K562 (cell line): ENCODE measurements around the gene MATR3. TPM values are rescaled to one million over a fixed set of nuclear protein-coding genes. Genes with fewer than 3 reads are reported as not detected.

ENCODE experiments used
- E2F6 ChIP-seq, 2 experiments: IDR thresholded peaks; 2 replicates each; pipeline ENCODE4 v1.6.1; 2011; ENCODE audit warnings: borderline replicate concordance in 1 of 2, control low read depth in 1 of 2, low read depth in 1 of 2, low read length in 1 of 2, mild to moderate bottlenecking in 1 of 2, mixed read lengths in 1 of 2, moderate library complexity in 1 of 2; ENCODE audit not compliant: insufficient read depth in 1 of 2, insufficient read length in 1 of 2, poor library complexity in 1 of 2, severe bottlenecking in 1 of 2; ENCODE audit errors: extremely low read depth in 1 of 2
- ILF3 ChIP-seq: fragments of 450-650 bp; IDR thresholded peaks from 2 replicates; pipeline ENCODE4 v1.6.1; 2018; ENCODE audit warnings: antibody characterized with exemption, mild to moderate bottlenecking, moderate library complexity, borderline replicate concordance
- KDM1A ChIP-seq, 2 experiments: fragments of 450-650 bp; IDR thresholded peaks; 2 replicates each; pipeline ENCODE4 v1.6.1; 2016; ENCODE audit warnings: mild to moderate bottlenecking in 2 of 2
- MCM2 ChIP-seq: fragments of 450-650 bp; IDR thresholded peaks from 2 replicates; pipeline ENCODE4 v1.6.1; 2017; ENCODE audit warnings: low read depth, mild to moderate bottlenecking
- MTF1 ChIP-seq: fragments of 250-450 bp; sonication (Bioruptor Pico); IDR thresholded peaks from 2 replicates; pipeline ENCODE4 v1.9.0; 2021; ENCODE audit warnings: moderate library complexity, mild to moderate bottlenecking, inconsistent platforms, borderline replicate concordance
- NFE2L1 ChIP-seq: fragments of 450-650 bp; IDR thresholded peaks from 2 replicates; pipeline ENCODE4 v1.6.1; 2016; ENCODE audit warnings: missing genetic modification characterization, low read depth, mild to moderate bottlenecking, missing compliant biosample characterization, moderate library complexity, borderline replicate concordance
- POLR2AphosphoS2 ChIP-seq: IDR thresholded peaks from 2 replicates; pipeline ENCODE4 v1.6.1; 2012; ENCODE audit warnings: low read length, improper control_type of control experiment
- POLR2G ChIP-seq: fragments of 200-400 bp; formaldehyde crosslinking; IDR thresholded peaks from 2 replicates; pipeline ENCODE4 v1.6.1; 2017; ENCODE audit warnings: low read depth, mild to moderate bottlenecking, antibody characterized with exemption, low read length, moderate library complexity
- POLR3G ChIP-seq: IDR thresholded peaks from 2 replicates; pipeline ENCODE4 v1.6.1; 2011; ENCODE audit not compliant: insufficient read length, insufficient replicate concordance; ENCODE audit errors: extremely low read depth
- PTBP1 ChIP-seq: fragments of 200-400 bp; formaldehyde crosslinking; IDR thresholded peaks from 2 replicates; pipeline ENCODE4 v1.6.1; 2017; ENCODE audit warnings: low read depth, low read length
- RAD51 ChIP-seq: fragments of 450-650 bp; IDR thresholded peaks from 2 replicates; pipeline ENCODE4 v1.7.1; 2016; ENCODE audit warnings: low read depth, mild to moderate bottlenecking, borderline replicate concordance
- RBM15 ChIP-seq: fragments of 200-400 bp; formaldehyde crosslinking; IDR thresholded peaks from 2 replicates; pipeline ENCODE4 v1.6.1; 2018; ENCODE audit warnings: mild to moderate bottlenecking, low read length, moderate library complexity; ENCODE audit not compliant: insufficient read depth
- SIX5 ChIP-seq, 2 experiments: IDR thresholded peaks; 2 replicates each; pipeline ENCODE4 v1.6.1; 2011; ENCODE audit warnings: low read length in 2 of 2, borderline replicate concordance in 1 of 2, low read depth in 1 of 2, mild to moderate bottlenecking in 1 of 2, moderate library complexity in 1 of 2; ENCODE audit not compliant: insufficient read depth in 1 of 2
- SMAD2 ChIP-seq: fragments of 150-350 bp; IDR thresholded peaks from 2 replicates; pipeline ENCODE4 v1.6.1; 2014; ENCODE audit warnings: low read depth, mild to moderate bottlenecking, low read length
- SMAD3 ChIP-seq: fragments of 450-650 bp; formaldehyde crosslinking; conservative IDR thresholded peaks from 2 replicates; pipeline ENCODE4 v1.4.0; 2020; ENCODE audit warnings: mild to moderate bottlenecking
- XRCC3 ChIP-seq: fragments of 450-650 bp; IDR thresholded peaks from 2 replicates; pipeline ENCODE4 v1.6.1; 2017; ENCODE audit warnings: mild to moderate bottlenecking, moderate library complexity
- XRCC5 ChIP-seq: fragments of 200-400 bp; formaldehyde crosslinking; IDR thresholded peaks from 2 replicates; pipeline ENCODE4 v1.6.1; 2017; ENCODE audit warnings: low read depth, mild to moderate bottlenecking, low read length
- ZBTB2 ChIP-seq: fragments of 450-650 bp; IDR thresholded peaks from 2 replicates; pipeline ENCODE4 v1.6.1; 2016; ENCODE audit warnings: antibody characterized with exemption
- ZC3H8 ChIP-seq: fragments of 450-650 bp; IDR thresholded peaks from 2 replicates; pipeline ENCODE4 v1.6.1; 2017
- ZNF143 ChIP-seq: sonication (generic); formaldehyde crosslinking; IDR thresholded peaks from 2 replicates; pipeline ENCODE4 v1.9.0; 2022; ENCODE audit warnings: mild to moderate bottlenecking, missing genetic modification reagents
- ZNF239 ChIP-seq: fragments of 250-450 bp; sonication (Bioruptor Pico); IDR thresholded peaks from 2 replicates; pipeline ENCODE4 v1.4.0; 2020; ENCODE audit warnings: mild to moderate bottlenecking
- ZNF518B ChIP-seq: fragments of 250-450 bp; sonication (Bioruptor Pico); IDR thresholded peaks from 2 replicates; pipeline ENCODE4 v1.5.0; 2021; ENCODE audit warnings: mild to moderate bottlenecking, moderate library complexity
- ZNF668 ChIP-seq: fragments of 250-450 bp; sonication (Bioruptor Pico); IDR thresholded peaks from 2 replicates; pipeline ENCODE4 v1.8.0; 2022; ENCODE audit warnings: mild to moderate bottlenecking, inconsistent platforms
- polyA plus RNA-seq, 8 experiments: library from polyadenylated mRNA; depleted of rRNA in 4 of 8; stranded (reverse) in 5 of 8; unstranded in 3 of 8; fragments of >200 nt; fragmentation: Nextera tagmentation in 2 of 8; fragmentation: Illumina TruSeq in 1 of 8; extraction: Ambion mirVana in 2 of 8; extraction: Trizol in 1 of 8; gene quantifications; 2 replicates each; pipeline versions ENCODE4 v1.2.1 to v1.2.3, GENCODE V29; 2011 to 2014; ENCODE audit warnings: inconsistent platforms in 1 of 8, missing spikeins in 1 of 8
- total RNA-seq, 7 experiments: library from RNA; depleted of rRNA in 6 of 7; stranded (reverse); fragments of >200 nt in 6 of 7; fragmentation: Illumina TruSeq in 2 of 7; extraction: Trizol in 2 of 7; gene quantifications; 2 replicates each; pipeline versions ENCODE4 v1.2.1 to v1.2.3, GENCODE V29; 2011 to 2021; ENCODE audit warnings: low replicate concordance in 1 of 7

Gene MATR3
- total and polyA plus RNA-seq, 9 of the 15 experiments (the other 6 are each of a cell fraction or from before 2014, with no cell fraction given), result 150 to 425 (median 263) TPM

GRCh38 chr5:139273572-139274289 is 19.8 kb upstream of the MATR3 start (continued):
- TF ChIP-seq XRCC5, result no peak
- peak; percentile 86 for TF ChIP-seq ZBTB2
- TF ChIP-seq SMAD3, result no peak
- TF ChIP-seq ZNF668 (CRISPR knock-in tag), result no peak
- TF ChIP-seq NFE2L1 (tag), result no peak
- TF ChIP-seq ZC3H8, result no peak
- TF ChIP-seq ZNF518B (CRISPR knock-in tag), result no peak
- TF ChIP-seq SMAD2, result no peak
- no peak for TF ChIP-seq ZNF239 (CRISPR knock-in tag)
- TF ChIP-seq ILF3, result no peak
- TF ChIP-seq E2F6 (IDR thresholded peaks at IDR 0.05; ENCODE audit: borderline replicate concordance in 1 of 2, extremely low read depth in 1 of 2, insufficient read depth in 1 of 2, insufficient read length in 1 of 2, low read depth in 1 of 2, low read length in 1 of 2, poor library complexity in 1 of 2, severe bottlenecking in 1 of 2), result peak; percentile 62 to 89
- TF ChIP-seq PTBP1, result no peak
- TF ChIP-seq RBM15, result no peak
- no peak for TF ChIP-seq MTF1 (CRISPR knock-in tag)
- no peak; a peak in 1 of 4 replicates for TF ChIP-seq KDM1A (IDR thresholded peaks at IDR 0.05)
- TF ChIP-seq XRCC3, result no peak
- 0 out of 2 replicates have a peak, but pooled peaks have one; percentile 16 for TF ChIP-seq RAD51
- no peak for TF ChIP-seq ZNF143 (CRISPR knock-in tag)
- no peak for TF ChIP-seq SIX5 (IDR thresholded peaks at IDR 0.05; ENCODE audit: borderline replicate concordance in 1 of 2, insufficient read depth in 1 of 2, low read depth in 1 of 2, low read length in 2 of 2)
- no peak for TF ChIP-seq POLR3G
- no peak; the same call in 1 of the 2 replicates for TF ChIP-seq POLR2AphosphoS2
- peak; percentile 98 for TF ChIP-seq POLR2G
- TF ChIP-seq MCM2, result no peak
